IMR-90 (cell line): ENCODE measurements around the gene SIGLEC11.

Experiments
- CEBPB ChIP-seq: IDR thresholded peaks from 2 replicates; pipeline ENCODE4 v1.6.1; 2012; ENCODE audit warnings: low read depth, low read length, improper control_type of control experiment
- CHD1 ChIP-seq: IDR thresholded peaks from 2 replicates; pipeline ENCODE4 v1.6.1; 2012; ENCODE audit warnings: low read depth, low read length, improper control_type of control experiment
- CTCF ChIP-seq: conservative IDR thresholded peaks from 2 replicates; pipeline ENCODE4 v1.5.1; 2012; ENCODE audit warnings: mild to moderate bottlenecking, low read depth, low read length, improper control_type of control experiment
- TF ChIP-seq, protein P1 (sequence below): fragments of 150-350 bp; IDR thresholded peaks from 2 replicates; pipeline ENCODE4 v1.6.1; 2016; ENCODE audit warnings: low read depth, mild to moderate bottlenecking, low read length, moderate library complexity, borderline replicate concordance

GRCh38 chr19:49913720-49914119, 47.3 kb downstream of the SIGLEC11 start:
- TF ChIP-seq CTCF (no peak), CHD1 (no peak), CEBPB (no peak)
- TF ChIP-seq, protein P1, sequence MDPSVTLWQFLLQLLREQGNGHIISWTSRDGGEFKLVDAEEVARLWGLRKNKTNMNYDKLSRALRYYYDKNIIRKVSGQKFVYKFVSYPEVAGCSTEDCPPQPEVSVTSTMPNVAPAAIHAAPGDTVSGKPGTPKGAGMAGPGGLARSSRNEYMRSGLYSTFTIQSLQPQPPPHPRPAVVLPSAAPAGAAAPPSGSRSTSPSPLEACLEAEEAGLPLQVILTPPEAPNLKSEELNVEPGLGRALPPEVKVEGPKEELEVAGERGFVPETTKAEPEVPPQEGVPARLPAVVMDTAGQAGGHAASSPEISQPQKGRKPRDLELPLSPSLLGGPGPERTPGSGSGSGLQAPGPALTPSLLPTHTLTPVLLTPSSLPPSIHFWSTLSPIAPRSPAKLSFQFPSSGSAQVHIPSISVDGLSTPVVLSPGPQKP, result no peak
